Measurements from ENCODE around the gene PRKCE. TPM values are rescaled to one million over a fixed set of nuclear protein-coding genes. Genes with fewer than 3 reads are reported as not detected.

The PRKCE gene
- total and polyA plus RNA-seq, 2 donors (not counting 1 experiment from before 2014, with no cell fraction given), result 23.6 to 271 TPM

DNA sequence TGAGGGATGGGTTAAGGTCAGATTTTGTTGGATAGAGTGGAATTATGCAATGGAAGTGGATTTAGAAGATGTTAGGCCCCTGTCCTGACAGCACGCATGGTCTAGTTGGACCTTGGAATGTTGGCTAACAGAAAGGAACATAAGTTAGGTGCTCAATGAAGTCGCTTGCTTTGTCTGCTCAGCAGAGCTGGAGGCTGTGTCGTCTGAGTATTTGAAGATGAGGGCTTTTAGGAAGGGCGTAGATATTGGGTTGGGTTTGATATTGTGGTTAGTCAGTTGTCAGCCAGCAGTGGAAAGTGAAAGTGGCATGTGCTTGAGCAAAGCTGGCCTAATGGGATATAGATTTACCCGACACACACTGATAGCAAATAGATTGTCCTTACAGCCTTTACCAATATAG, 239.3 kb downstream of the PRKCE start:
- CTCF ChIA-PET, result interaction anchor here (1.4 to 1.9 kb wide), 3 partner anchors 11 to 162 kb away, joined by 3 to 6 read pairs (median 4); no protein-coding TSS in a partner anchor
- peaks cover 8% of the 10 kb centered on the region for H4K20me1 ChIP-seq (ENCODE audit: control insufficient read depth, insufficient read depth, low read length, poor library complexity, severe bottlenecking)
- POLR2A ChIA-PET, result no interaction called here
- TF ChIP-seq, protein P1, sequence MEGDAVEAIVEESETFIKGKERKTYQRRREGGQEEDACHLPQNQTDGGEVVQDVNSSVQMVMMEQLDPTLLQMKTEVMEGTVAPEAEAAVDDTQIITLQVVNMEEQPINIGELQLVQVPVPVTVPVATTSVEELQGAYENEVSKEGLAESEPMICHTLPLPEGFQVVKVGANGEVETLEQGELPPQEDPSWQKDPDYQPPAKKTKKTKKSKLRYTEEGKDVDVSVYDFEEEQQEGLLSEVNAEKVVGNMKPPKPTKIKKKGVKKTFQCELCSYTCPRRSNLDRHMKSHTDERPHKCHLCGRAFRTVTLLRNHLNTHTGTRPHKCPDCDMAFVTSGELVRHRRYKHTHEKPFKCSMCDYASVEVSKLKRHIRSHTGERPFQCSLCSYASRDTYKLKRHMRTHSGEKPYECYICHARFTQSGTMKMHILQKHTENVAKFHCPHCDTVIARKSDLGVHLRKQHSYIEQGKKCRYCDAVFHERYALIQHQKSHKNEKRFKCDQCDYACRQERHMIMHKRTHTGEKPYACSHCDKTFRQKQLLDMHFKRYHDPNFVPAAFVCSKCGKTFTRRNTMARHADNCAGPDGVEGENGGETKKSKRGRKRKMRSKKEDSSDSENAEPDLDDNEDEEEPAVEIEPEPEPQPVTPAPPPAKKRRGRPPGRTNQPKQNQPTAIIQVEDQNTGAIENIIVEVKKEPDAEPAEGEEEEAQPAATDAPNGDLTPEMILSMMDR (IDR thresholded peaks at IDR 0.05), result no peak
- no peak for TF ChIP-seq EZH2 (IDR thresholded peaks at IDR 0.05; ENCODE audit: borderline replicate concordance, insufficient read depth, low read depth, low read length, poor library complexity, severe bottlenecking)
- H3K27me3 Mint-ChIP-seq, result no peaks in the 10 kb centered on the region
- WGBS (ENCODE audit: insufficient coverage), result 19% methylated on average over 5 of the region's 5 CpGs
- DNase-seq (peak; percentile 74), ATAC-seq (ENCODE audit: low read depth) (peak; percentile 56)
- no peaks in the 10 kb centered on the region for H3K9me3 Mint-ChIP-seq (ENCODE audit: insufficient read depth)
- H3K9ac ChIP-seq (ENCODE audit: low read length), result peak overlapping the region; percentile 8
- H3K27ac Mint-ChIP-seq, result peak overlapping the region; percentile 84
- H3K79me2 ChIP-seq (ENCODE audit: control insufficient read depth, insufficient read depth, low read length), result peaks cover 67% of the 10 kb centered on the region
- peak overlapping the region; percentile 53 for H3K4me2 ChIP-seq (replicated peaks; ENCODE audit: low read depth, low read length, poor library complexity, severe bottlenecking)
- H3K27me3 ChIP-seq (replicated peaks in 1 of 4; ENCODE audit: control extremely low read depth in 1 of 4, control insufficient read depth in 3 of 4, insufficient read depth in 4 of 4, low read length in 3 of 4), result no peaks in the 10 kb centered on the region
- intact Hi-C loops (cut with micrococcal nuclease), result loop anchor here (2.0 kb wide), 1 partner anchor 54 kb away; no protein-coding TSS in a partner anchor
- H3K4me1 ChIP-seq (ENCODE audit: control insufficient read depth in 2 of 2, insufficient read depth in 2 of 2, low read length in 2 of 2), result peaks cover 82 to 86% of the 10 kb centered on the region in 2 donors
- no peak overlapping the region for H2AFZ ChIP-seq (ENCODE audit: insufficient read depth, low read depth, low read length, poor library complexity, severe bottlenecking)
- peak overlapping the region in 2 of 5 experiments; percentile 6 to 25 for H3K4me3 ChIP-seq (ENCODE audit: control extremely low read depth in 1 of 5, extremely low read depth in 1 of 5, insufficient read depth in 1 of 5, low read depth in 2 of 5, low read length in 4 of 5)
- H3K36me3 ChIP-seq (replicated peaks in 1 of 2; ENCODE audit: control extremely low read depth in 1 of 2, control insufficient read depth in 1 of 2, extremely low read depth in 1 of 2, insufficient read depth in 2 of 2, low read length in 1 of 2), result no peaks in the 10 kb centered on the region
- no peaks in the 10 kb centered on the region for H3K9me3 ChIP-seq (ENCODE audit: control extremely low read depth in 1 of 3, control insufficient read depth in 2 of 3, insufficient read depth in 1 of 3, low read length in 2 of 3)
- H3K4me3 Mint-ChIP-seq, result peak overlapping the region; percentile 79
- H3K4me1 Mint-ChIP-seq, result peaks cover 92% of the 10 kb centered on the region
- H3K27ac ChIP-seq (ENCODE audit: low read length in 2 of 2), result peak overlapping the region; percentile 78 to 85

DNA sequence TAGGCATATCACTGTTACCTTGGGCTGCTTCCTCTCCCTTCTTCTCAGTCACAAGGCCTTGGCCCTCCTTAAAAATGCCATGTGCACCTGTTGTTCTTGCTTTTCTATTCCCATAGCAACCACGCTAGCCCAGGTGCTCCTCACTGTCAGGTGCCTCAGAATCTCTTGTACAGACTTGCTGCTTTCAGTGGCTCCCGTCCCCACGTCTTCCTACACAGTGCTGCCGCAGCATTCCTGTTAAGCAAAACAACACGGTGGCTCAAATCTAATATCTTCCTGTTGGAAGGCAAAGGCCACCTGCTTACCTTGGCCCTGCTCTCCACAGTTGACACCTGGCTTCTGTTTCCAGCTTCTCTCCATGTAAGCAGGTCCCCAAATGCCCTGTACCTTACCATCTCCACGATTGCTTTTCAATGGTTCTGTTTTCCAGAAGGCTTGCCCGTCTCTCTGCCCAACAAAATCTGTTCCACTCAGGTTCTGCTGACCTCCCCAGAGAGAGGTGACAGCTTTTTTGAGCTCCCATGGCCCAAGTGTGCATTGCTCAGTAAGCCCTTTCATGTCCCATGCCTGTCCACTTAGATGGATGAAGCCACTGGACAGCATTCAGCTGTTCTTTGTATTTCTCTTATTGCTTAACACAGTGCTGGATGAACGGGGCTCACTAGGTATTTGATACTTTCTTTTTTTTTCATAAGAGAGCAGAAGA, 240.4 kb downstream of the PRKCE start:
- peaks cover 71% of the 10 kb centered on the region for H3K79me2 ChIP-seq (ENCODE audit: control insufficient read depth, insufficient read depth, low read length)
- DNase-seq, result peak; percentile 41
- H3K4me2 ChIP-seq (replicated peaks; ENCODE audit: low read depth, low read length, poor library complexity, severe bottlenecking), result peak overlapping the region; percentile 53
- 59% methylated on average over 8 of the region's 8 CpGs for WGBS (ENCODE audit: insufficient coverage)
- H3K9me3 ChIP-seq (ENCODE audit: control extremely low read depth in 1 of 3, control insufficient read depth in 2 of 3, insufficient read depth in 1 of 3, low read length in 2 of 3), result no peaks in the 10 kb centered on the region
- peak overlapping the region in 1 of 2 donors; percentile 78 for H3K27ac ChIP-seq (ENCODE audit: low read length in 2 of 2)
- no peaks in the 10 kb centered on the region for H3K36me3 ChIP-seq (replicated peaks in 1 of 2; ENCODE audit: control extremely low read depth in 1 of 2, control insufficient read depth in 1 of 2, extremely low read depth in 1 of 2, insufficient read depth in 2 of 2, low read length in 1 of 2)
- POLR2A ChIA-PET, result interaction anchor here (0.6 kb wide), 1 partner anchor 75 kb away, joined by 10 read pairs; no protein-coding TSS in a partner anchor
- no peak overlapping the region for H2AFZ ChIP-seq (ENCODE audit: insufficient read depth, low read depth, low read length, poor library complexity, severe bottlenecking)
- ATAC-seq (ENCODE audit: low read depth), result no peak
- peaks cover 16% of the 10 kb centered on the region for H4K20me1 ChIP-seq (ENCODE audit: control insufficient read depth, insufficient read depth, low read length, poor library complexity, severe bottlenecking)
- intact Hi-C loops (cut with micrococcal nuclease), result loop anchor here (2.0 kb wide), 1 partner anchor 55 kb away; no protein-coding TSS in a partner anchor
- Mint-ChIP-seq H3K27ac (peak overlapping the region; percentile 51), H3K27me3 (no peaks in the 10 kb centered on the region), H3K4me1 (peaks cover 85% of the 10 kb centered on the region), H3K9me3 (ENCODE audit: insufficient read depth) (no peaks in the 10 kb centered on the region), H3K4me3 (peak overlapping the region; percentile 79)
- no peak overlapping the region for H3K4me3 ChIP-seq (ENCODE audit: control extremely low read depth in 1 of 5, extremely low read depth in 1 of 5, insufficient read depth in 1 of 5, low read depth in 2 of 5, low read length in 4 of 5)
- H3K27me3 ChIP-seq (replicated peaks in 1 of 4; ENCODE audit: control extremely low read depth in 1 of 4, control insufficient read depth in 3 of 4, insufficient read depth in 4 of 4, low read length in 3 of 4), result no peaks in the 10 kb centered on the region
- CTCF ChIA-PET, result interaction anchor here (1.0 kb wide), 1 partner anchor 23 kb away, joined by 3 read pairs; no protein-coding TSS in a partner anchor
- no peak overlapping the region for H3K9ac ChIP-seq (ENCODE audit: low read length)
- H3K4me1 ChIP-seq (ENCODE audit: control insufficient read depth in 2 of 2, insufficient read depth in 2 of 2, low read length in 2 of 2), result peaks cover 73 to 85% of the 10 kb centered on the region in 2 donors
- no peak for TF ChIP-seq EZH2 (IDR thresholded peaks at IDR 0.05; ENCODE audit: borderline replicate concordance, insufficient read depth, low read depth, low read length, poor library complexity, severe bottlenecking)
- TF ChIP-seq, protein P1 (IDR thresholded peaks at IDR 0.05), result no peak
